Measurements from ENCODE around the gene ZNF141.
"Not testable (repeated sequence)": the region's sequence is repeated elsewhere in the genome, so short reads cannot be mapped to it uniquely, and the experiment has no call there.

ZNF141 gene
- total RNA-seq, result 18.4 to 55.1 reads per million in 2 donors

- peak; percentile 65 to 99 (median 85) for DNase-seq
Observed at GRCh38 chr4:337143-337931, at the start of gene ZNF141. ZNF141 (plus strand) TSS chr4:337814; CDS start chr4:337984, 170 bp downstream.

DNA sequence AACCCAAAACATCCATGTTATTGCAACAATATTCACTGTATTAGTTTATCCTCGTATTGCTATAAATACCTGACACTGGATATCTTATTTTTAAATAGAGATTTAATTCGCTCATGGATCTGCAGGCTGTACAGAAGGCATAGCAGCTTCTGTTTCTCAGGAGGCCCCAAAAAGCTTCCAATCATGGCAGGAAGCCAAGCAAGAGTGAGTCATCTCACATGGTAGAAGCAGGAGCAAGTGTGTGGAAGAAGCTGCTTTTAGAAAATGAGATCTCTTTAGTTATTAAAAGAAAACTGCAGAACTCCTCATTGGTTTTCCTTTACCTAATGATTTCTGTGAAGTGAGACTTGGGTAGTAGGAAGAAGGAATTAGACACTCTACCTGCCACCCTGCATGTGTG is 48.7 kb upstream of the ZNF141 start:
- DNase-seq, result no peak

GRCh38 chr4:294732-295131 is 42.9 kb upstream of the ZNF141 start:
- DNase-seq, result no peak

DNA sequence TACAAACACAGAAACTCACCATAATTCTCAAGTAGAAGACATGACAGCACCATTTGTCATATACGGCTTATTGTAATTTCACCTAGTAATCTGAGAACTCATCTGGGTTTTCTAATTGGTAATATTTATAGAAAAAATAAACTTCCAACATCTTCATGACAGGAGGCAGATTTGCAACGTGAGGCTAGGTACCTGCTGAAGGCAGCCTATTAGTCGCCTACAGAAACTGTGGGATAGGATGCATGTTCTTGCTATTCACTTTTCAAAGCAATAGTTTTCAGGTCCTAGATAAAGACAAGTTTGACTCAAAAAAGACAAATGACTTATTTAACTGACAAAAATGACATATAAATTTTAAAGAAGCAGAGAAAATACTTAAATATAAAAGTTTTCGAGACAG is 35.2 kb upstream of the ZNF141 start:
- no peak for DNase-seq

DNA sequence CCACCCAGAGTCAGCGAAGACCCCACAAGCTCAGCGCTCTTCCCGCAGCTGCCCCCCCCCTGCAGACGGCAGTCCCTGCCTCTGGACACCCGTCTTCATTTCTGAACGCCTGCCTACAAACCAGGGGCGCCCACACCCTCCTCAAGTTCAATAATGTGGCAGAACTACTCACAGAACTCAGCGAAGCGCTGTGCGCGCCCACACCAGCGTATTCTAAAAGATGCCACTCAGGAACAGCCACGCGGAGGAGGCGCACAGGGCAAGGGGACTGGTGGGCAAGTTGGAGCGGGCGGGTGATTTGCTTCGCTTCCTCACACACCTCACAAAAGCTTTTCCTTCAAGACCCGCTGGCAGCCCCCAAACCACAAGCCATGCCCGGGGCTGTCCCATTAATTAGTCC is 33.1 kb upstream of the ZNF141 start:
- DNase-seq, result not testable (repeated sequence)

DNA sequence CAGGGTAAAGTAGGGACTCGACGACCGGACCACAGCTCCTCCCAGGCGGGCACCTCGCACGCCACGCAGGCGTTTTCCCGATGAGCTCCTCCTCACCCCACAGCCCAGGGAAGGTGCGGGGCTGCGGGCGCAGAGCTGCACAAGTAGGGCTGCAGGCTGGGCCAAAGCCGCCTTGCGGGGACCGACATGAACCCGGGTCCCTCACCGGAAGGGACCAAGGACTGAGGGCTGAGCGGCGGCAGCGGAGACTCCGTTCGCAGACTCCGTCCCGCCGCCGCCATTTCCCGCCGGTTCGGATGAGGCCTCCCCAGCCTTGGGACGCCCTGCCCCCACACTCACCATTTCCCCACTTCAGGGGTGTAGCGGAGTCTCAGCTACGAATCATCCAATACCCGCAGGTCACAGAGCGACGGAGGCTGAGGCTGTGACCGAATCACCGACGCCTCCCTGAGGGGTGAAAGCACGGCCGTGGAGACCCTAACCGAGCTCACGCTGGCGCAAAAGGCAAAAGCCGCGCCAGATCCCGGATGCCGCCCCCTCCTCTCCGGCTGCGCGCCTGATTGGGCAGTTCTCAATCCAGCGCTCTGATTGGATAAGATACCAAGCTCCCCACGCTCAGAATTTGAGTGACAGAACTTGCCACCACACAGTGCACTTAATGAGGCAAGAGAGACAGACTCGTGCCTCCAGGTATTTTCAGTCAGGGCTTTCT is 32.5 kb upstream of the ZNF141 start, which contains the start of gene ZNF732:
Gene ZNF732, minus strand, starts transcription at position 506 of the 712 bp plus-strand sequence. Its CDS starts 164 bp downstream, at position 342.
- DNase-seq, result no peak

- no peak for DNase-seq
Observed at GRCh38 chr4:306551-306961, 31.1 kb upstream of the ZNF141 start.

DNA sequence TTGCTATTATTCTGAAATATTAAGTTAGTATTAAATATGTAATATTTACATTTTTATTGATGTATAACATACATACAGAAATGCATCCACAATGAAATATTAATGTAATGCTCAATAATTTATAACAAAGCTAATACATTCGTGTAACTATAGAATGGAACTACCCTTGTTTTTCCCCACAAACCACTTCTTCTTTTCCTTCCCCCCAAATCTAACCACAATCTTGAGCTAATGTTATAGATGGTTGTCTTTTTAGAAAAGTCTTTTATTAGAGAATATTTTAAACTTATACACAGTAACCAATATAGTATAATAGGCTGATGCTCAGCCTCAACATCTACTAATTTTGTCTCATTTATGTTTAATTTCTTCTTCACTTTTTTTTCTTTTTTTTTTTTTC is 27.8 kb upstream of the ZNF141 start:
- no peak for DNase-seq

DNA sequence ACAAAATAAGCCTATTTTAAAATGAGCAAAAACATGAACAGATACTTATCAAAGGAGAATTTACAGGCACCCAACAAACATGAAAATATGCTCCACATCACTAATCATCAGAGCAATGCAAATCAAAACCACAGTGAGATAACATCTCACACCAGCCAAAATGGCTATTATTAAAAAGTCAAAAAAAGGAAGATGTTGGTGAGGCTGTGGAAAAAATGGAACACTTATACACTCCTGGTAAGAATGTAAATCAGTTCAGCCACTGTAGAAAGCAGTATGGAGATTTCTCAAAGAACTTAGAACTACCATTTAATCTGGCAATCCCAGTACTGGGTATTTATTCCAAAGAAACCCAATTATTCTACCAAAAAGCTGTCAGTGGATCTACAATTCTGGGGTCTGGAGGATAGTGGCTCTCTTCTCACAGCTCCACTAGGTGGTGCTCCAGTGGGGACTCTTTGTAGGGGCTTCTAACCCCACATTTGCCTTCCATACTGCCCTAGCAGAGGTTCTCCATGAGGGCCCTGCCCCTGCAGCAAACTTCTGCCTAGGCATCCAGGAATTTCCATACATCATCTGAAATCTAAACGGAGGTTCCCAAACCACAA is 23.2 kb upstream of the ZNF141 start:
- DNase-seq, result no peak

- DNase-seq, result no peak
Observed at GRCh38 chr4:328729-329128, 8.9 kb upstream of the ZNF141 start.

DNA sequence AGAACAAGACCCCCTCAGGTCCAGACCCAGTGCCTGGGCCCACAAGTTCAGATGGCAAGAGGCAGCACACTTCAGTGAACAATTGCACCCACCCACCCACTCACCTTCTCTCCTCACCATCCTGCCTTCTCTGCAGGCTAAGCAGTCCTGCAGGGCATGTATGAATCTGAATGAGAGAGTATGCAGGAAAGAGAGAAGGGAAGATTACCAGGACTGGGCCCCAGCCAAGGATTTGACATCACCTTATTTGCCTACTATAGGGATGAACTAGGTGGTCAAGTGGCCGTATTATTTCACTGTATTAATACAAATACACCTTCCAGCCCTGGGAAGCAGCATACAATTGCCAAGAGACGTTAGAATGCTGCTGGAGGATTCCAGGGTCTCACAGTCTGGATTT is 2.1 kb upstream of the ZNF141 start:
- no peak for DNase-seq

DNA sequence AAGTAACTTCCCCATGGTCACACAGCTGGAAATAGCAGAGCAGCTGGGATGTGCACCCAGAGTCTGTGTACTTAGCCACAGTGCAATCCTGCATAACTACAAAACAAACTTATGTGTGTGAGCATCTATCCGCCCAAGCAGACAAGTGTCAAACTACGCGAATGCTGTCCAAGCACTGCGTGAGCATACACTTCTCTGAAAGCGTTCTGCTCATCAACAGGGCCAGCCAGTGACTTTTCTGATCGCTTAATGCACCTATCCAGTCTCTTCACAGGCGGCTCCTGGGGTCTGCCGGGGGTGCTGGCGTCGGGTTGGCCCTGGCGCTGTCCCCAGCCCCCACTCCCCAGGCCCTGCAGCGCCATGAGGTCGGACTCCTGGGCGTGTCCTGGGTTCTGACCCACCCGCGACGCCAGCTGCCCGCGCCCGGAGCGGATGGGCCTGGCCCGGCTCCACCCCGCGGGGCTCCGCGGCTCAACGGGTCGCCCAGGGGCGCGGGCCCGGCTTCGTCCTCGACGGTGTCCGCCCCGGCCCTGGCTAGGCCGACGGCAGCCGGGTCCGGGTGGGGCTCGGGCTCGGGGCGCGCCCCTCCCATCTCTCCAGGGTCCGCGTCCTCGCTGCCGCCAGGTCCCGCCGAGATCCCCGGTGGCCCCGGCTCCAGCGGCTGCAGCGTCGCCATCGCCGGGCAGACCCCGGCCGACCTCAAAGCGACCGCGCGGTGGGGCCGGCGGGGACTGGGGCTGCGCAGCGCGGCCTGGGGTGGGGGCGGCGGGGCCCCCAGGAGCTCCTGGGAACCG is 1.3 kb upstream of the ZNF141 start:
- DNase-seq, result peak in 1 of 5 experiments; percentile 7

GRCh38 chr4:336893-337142 is 796 bp upstream of the ZNF141 start:
- DNase-seq, result no peak

- peak in 3 of 5 experiments; percentile 5 to 68 (median 35) for DNase-seq
Observed at GRCh38 chr4:337932-338758, 531 bp downstream of the ZNF141 start.

DNA sequence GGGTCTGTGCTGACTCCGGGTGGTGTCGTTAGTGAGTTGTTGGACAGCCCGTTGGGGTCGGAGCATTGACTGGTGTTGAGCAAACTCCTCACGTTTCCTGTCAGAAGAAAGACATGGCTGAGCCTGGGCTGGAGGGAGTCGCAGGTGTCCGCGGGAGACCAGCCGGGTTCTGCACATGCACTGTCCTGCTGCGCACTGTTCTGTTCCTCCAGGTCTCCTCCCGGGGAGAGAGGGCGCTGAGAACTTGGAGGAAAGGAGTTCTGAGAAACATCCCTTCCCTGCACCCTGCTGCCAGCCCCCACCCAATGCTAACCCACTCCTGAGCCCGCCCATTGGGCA is 1.1 kb downstream of the ZNF141 start:
- peak in 1 of 5 experiments; percentile 17 for DNase-seq

DNA sequence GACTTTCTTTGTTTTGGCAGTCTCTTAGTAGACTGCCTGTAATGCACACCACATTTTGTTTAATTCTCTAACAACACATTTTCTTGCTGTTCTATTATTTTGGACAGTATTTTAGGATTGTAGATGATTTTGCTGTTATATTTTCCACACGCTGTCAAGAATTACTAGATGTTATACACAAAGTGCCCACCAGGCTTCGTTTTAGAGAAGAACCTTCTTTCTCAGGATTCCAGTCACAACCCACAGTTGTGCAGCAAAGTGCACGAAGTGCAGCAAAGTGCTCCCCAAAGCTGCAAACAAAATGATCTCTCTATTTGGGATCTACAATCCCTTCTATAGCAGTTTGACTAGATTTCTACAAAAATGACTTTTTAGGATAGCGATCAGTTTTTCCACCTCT is 2.4 kb downstream of the ZNF141 start:
- DNase-seq, result peak in 1 of 5 experiments; percentile 21

DNA sequence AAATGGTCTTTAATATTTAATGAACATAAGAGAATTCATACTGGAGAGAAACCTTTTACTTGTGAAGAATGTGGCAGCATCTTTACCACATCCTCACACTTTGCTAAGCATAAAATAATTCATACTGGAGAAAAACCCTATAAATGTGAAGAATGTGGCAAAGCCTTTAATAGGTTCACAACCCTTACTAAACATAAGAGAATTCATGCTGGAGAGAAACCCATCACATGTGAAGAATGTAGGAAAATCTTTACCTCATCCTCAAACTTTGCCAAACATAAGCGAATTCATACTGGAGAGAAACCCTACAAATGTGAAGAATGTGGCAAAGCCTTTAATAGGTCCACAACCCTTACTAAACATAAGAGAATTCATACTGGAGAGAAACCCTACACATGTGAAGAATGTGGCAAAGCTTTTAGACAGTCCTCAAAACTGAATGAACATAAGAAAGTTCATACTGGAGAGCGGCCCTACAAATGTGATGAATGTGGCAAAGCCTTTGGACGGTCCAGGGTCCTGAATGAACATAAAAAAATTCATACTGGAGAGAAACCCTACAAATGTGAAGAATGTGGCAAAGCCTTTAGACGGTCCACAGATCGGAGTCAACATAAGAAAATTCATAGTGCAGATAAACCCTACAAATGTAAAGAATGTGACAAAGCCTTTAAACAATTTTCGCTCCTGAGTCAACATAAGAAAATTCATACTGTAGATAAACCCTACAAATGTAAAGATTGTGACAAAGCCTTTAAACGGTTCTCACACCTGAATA is 35.6 kb downstream of the ZNF141 start:
- no peak for DNase-seq

DNA sequence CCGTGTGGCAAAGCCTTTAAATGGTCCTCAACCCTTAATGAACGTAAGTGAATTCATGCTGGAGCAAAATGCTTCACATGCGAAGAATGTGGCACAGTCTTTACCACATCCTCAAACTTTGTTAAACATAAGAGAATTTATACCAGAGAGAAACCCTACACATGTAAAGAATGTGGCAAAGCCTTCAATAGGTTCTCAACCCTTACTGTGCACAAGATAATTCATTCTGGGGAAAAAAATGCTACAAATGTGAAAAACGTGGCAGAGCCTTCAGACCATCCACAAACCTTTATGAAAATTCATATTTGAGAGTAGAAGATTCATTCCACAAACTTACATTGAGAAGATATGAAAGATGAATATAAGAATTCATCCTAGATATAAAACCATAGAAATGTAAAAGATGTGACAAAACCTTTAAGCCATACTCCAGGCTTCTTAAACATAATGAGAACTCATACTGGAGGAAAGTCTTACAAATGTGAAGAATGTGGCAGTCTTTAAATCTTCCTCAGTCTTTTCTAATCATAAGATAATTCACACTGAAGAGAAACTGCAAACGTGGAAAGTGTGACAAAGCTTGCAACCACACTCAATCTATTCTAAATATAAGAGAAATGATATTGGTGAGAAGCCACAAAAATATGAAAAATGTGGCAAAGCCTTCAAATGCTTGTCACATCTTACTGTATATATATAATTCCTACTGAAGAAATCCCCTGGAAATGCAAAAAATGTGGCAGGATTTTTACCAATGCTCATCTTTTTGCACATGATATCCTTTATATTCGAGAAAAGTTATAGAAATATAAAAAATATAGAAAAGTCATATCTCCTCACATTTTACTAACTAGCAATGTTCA is 36.9 kb downstream of the ZNF141 start:
- no peak for DNase-seq

- DNase-seq, result no peak
Observed at GRCh38 chr4:384311-385010, 46.8 kb downstream of the ZNF141 start.
